ENCODE measurements around the gene DMBT1.

DMBT1 gene

DNA sequence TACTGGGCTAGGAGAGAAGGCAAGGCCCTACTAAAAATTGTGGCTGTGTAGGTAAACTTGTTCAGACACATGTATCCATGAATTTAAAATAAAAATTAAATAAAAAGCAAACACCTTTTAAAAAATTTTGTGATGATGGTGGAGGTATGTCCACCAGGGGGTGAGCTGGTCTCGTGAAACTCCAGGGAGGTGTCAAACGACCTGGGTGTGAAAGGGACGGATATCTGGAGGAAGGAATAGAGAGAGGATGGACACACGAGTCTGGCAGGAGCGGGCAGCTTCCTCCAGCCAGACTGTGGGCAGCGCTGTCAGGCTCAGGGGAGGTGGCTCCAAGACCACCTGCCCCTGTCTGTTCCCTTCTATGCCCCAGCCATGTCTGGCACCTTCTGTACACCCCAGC lies 34.8 kb upstream of the DMBT1 start:
- Histone ChIP-seq H3K4me1 (ENCODE audit: control insufficient read depth, insufficient read depth, low read length) (no peaks in the 10 kb centered on the region), H3K36me3 (ENCODE audit: control insufficient read depth, insufficient read depth, low read length) (no peaks in the 10 kb centered on the region), H3K9me3 (ENCODE audit: control insufficient read depth, low read length) (no peaks in the 10 kb centered on the region), H3K27me3 (ENCODE audit: control insufficient read depth, insufficient read depth, low read length, poor library complexity, severe bottlenecking) (no peaks in the 10 kb centered on the region), H3K4me3 (ENCODE audit: insufficient read depth, low read depth, low read length) (no peak overlapping the region), H3K27ac (ENCODE audit: insufficient read depth, low read depth, low read length, poor library complexity, severe bottlenecking) (no peak overlapping the region)
- 69 to 71% methylated on average over 6 of the region's 6 CpGs for WGBS, 2 experiments

DNA sequence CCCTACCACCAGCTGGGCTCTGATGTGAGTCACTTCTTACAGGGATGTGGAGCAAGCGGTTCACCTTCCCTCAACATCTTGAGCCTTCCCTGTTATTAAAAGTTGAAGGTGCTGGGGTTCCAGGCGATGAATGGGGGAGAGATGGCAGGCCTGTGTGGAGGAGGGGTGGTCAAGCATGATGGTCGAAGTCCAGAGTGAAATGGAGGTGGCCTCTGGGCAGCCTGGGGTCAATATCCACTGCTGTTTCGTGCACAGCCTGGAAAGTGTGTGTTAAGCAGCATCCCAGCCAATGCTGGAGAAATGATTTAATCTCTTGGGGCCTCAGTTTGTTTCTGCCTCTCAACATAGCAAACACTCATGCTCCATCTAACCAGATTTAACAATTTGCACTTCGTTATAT lies 33.7 kb upstream of the DMBT1 start:
- H3K4me3 ChIP-seq (ENCODE audit: insufficient read depth, low read depth, low read length): no peak overlapping the region
- H3K27ac ChIP-seq (ENCODE audit: insufficient read depth, low read depth, low read length, poor library complexity, severe bottlenecking): no peak overlapping the region
- no peaks in the 10 kb centered on the region for H3K4me1 ChIP-seq (ENCODE audit: control insufficient read depth, insufficient read depth, low read length)
- WGBS, 2 experiments: 91 to 95% methylated on average over 4 to 5 of the region's 5 CpGs
- no peaks in the 10 kb centered on the region for H3K9me3 ChIP-seq (ENCODE audit: control insufficient read depth, low read length)
- no peaks in the 10 kb centered on the region for H3K36me3 ChIP-seq (ENCODE audit: control insufficient read depth, insufficient read depth, low read length)
- no peaks in the 10 kb centered on the region for H3K27me3 ChIP-seq (ENCODE audit: control insufficient read depth, insufficient read depth, low read length, poor library complexity, severe bottlenecking)

DNA sequence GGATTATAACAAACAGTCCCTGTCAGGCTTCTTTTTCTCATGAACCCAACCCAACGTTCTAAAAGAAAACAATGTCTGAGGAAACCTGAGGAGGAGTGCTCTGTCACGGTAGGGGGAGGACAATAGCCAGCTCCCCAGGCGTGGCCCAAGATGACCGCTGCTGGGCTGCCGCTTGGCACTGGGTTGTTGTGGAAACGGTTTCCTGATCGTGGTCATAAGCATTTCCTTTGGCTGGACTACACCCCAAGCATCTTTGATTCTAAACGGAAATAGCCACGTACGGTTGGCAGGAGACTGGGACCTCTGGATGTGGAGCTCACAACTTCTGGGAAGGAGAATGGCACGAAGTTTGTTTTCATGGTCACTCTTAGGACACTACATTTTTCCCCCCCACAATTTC lies 30.4 kb upstream of the DMBT1 start:
- H3K4me3 ChIP-seq (ENCODE audit: insufficient read depth, low read depth, low read length): no peak overlapping the region
- H3K27ac ChIP-seq (ENCODE audit: insufficient read depth, low read depth, low read length, poor library complexity, severe bottlenecking): no peak overlapping the region

DNA sequence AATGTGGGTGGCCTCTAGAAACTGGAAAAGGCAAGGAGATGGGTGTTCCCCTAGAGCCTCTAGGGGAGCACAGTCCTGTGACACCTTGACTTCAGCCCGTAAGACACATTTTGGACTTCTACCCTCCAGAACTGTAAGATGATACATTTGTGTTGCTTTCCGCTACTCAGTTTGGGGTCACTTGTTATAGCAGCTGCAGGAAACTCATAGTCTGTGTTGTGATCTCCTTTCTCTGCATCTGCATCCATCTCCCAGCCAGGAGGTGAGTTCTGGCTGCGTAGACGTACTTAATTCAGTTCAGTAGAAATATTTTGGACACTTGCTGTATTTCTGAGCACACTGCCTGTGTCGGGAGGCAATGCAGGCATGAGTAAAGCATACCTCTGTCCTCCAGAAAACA lies 29.3 kb upstream of the DMBT1 start:
- 93 to 95% methylated on average over 5 of the region's 5 CpGs for WGBS, 2 experiments
- H3K27me3 ChIP-seq (ENCODE audit: control insufficient read depth, insufficient read depth, low read length, poor library complexity, severe bottlenecking): no peaks in the 10 kb centered on the region

More for the DNA sequence above, 30.4 kb upstream of the DMBT1 start:
- H3K36me3 ChIP-seq (ENCODE audit: control insufficient read depth, insufficient read depth, low read length): no peaks in the 10 kb centered on the region
- no peaks in the 10 kb centered on the region for H3K27me3 ChIP-seq (ENCODE audit: control insufficient read depth, insufficient read depth, low read length, poor library complexity, severe bottlenecking)
- 86 to 89% methylated on average over 11 of the region's 11 CpGs for WGBS, 2 experiments
- H3K9me3 ChIP-seq (ENCODE audit: control insufficient read depth, low read length): no peaks in the 10 kb centered on the region
- H3K4me1 ChIP-seq (ENCODE audit: control insufficient read depth, insufficient read depth, low read length): no peaks in the 10 kb centered on the region

DNA sequence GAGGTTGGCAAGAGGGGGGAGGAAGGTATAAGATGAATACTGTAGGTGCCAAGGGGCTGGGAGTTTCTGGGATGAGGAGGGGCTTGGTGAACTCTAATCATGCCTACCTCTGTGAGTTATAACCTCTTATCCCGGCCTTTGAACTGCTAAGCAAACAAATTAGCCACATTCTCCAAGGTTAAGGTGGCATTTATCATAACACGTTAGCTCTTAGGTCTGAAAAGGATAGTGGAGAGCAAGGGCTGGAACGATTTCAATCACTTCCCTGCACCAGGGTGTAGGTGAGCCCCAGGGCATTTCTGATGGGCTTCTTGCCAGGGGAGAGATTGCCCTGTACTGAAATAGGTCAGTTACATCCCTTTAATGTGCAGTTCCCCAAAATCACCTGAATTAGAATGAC lies 28.6 kb upstream of the DMBT1 start:
- H3K4me1 ChIP-seq (ENCODE audit: control insufficient read depth, insufficient read depth, low read length): no peaks in the 10 kb centered on the region
- H3K27ac ChIP-seq (ENCODE audit: insufficient read depth, low read depth, low read length, poor library complexity, severe bottlenecking): no peak overlapping the region
- H3K4me3 ChIP-seq (ENCODE audit: insufficient read depth, low read depth, low read length): no peak overlapping the region
- no peaks in the 10 kb centered on the region for H3K9me3 ChIP-seq (ENCODE audit: control insufficient read depth, low read length)
- no peaks in the 10 kb centered on the region for H3K36me3 ChIP-seq (ENCODE audit: control insufficient read depth, insufficient read depth, low read length)
- WGBS, 2 experiments: 82 to 86% methylated on average over 3 of the region's 3 CpGs
- no peaks in the 10 kb centered on the region for H3K27me3 ChIP-seq (ENCODE audit: control insufficient read depth, insufficient read depth, low read length, poor library complexity, severe bottlenecking)

More for the DNA sequence above, 29.3 kb upstream of the DMBT1 start:
- Histone ChIP-seq H3K27ac (ENCODE audit: insufficient read depth, low read depth, low read length, poor library complexity, severe bottlenecking) (no peak overlapping the region), H3K4me3 (ENCODE audit: insufficient read depth, low read depth, low read length) (no peak overlapping the region), H3K36me3 (ENCODE audit: control insufficient read depth, insufficient read depth, low read length) (no peaks in the 10 kb centered on the region), H3K4me1 (ENCODE audit: control insufficient read depth, insufficient read depth, low read length) (no peaks in the 10 kb centered on the region), H3K9me3 (ENCODE audit: control insufficient read depth, low read length) (no peaks in the 10 kb centered on the region)

DNA sequence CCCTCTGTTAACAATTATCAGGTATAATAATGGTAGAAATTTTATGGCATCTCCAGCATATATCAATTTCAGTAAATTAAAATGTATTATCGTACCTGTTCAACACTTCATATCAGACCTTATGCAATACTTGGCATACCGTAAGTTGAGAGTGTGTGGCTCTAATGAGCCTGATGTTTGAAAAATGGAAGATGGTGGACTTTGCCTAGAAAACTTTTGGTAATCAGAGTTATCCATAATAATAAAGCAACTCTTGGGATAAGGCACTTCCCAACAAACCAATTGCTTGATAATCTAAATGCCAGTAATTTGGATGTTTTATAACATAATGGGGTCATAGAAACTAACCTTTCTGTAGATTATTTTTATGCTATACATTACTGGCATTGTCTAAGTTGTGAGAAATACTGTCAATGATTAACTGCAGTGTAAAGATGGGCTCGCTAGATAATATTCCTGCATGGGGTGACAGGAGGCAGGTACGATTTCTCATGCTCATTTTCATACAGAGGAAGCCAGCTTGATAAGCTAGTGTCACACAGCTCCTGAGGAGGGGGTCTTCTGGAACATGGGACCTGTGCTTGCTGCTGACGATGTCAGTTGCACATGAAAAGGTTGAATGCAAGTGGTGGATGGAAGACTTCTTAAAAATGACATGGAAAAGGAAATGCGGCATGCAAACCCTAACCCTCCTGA lies 27.8 kb upstream of the DMBT1 start:
- no peaks in the 10 kb centered on the region for H3K36me3 ChIP-seq (ENCODE audit: control insufficient read depth, insufficient read depth, low read length)
- no peak overlapping the region for H3K27ac ChIP-seq (ENCODE audit: insufficient read depth, low read depth, low read length, poor library complexity, severe bottlenecking)
- H3K27me3 ChIP-seq (ENCODE audit: control insufficient read depth, insufficient read depth, low read length, poor library complexity, severe bottlenecking): no peaks in the 10 kb centered on the region
- H3K4me3 ChIP-seq (ENCODE audit: insufficient read depth, low read depth, low read length): no peak overlapping the region
- 92% methylated on average over 4 to 5 of the region's 6 CpGs for WGBS, 2 experiments
- no peaks in the 10 kb centered on the region for H3K9me3 ChIP-seq (ENCODE audit: control insufficient read depth, low read length)
- no peaks in the 10 kb centered on the region for H3K4me1 ChIP-seq (ENCODE audit: control insufficient read depth, insufficient read depth, low read length)

DNA sequence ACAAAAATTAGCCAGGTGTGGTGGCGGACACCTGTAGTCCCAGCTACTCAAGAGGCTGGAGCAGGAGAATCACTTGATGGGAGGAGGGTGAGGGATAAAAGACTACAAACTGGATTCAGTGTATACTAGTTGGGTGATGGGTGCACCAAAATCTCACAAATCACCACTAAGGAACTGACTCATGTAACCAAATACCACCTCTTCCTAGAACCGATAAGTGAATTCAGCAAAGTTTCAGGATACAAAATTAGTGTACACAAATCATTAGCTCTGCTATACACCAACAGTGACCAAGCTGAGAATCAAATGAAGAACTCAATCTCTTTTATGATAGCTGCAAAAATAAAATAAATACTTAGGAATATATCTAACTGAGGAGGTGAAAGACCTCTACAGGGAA lies 23.0 kb upstream of the DMBT1 start:
- Histone ChIP-seq H3K4me1 (ENCODE audit: control insufficient read depth, insufficient read depth, low read length) (no peaks in the 10 kb centered on the region), H3K9me3 (ENCODE audit: control insufficient read depth, low read length) (no peaks in the 10 kb centered on the region), H3K27me3 (ENCODE audit: control insufficient read depth, insufficient read depth, low read length, poor library complexity, severe bottlenecking) (no peaks in the 10 kb centered on the region), H3K27ac (ENCODE audit: insufficient read depth, low read depth, low read length, poor library complexity, severe bottlenecking) (no peak overlapping the region), H3K4me3 (ENCODE audit: insufficient read depth, low read depth, low read length) (no peak overlapping the region), H3K36me3 (ENCODE audit: control insufficient read depth, insufficient read depth, low read length) (no peaks in the 10 kb centered on the region)
- 83 to 100% methylated on average over 1 to 2 of the region's 2 CpGs for whole genome bisulfite sequencing, 2 experiments

DNA sequence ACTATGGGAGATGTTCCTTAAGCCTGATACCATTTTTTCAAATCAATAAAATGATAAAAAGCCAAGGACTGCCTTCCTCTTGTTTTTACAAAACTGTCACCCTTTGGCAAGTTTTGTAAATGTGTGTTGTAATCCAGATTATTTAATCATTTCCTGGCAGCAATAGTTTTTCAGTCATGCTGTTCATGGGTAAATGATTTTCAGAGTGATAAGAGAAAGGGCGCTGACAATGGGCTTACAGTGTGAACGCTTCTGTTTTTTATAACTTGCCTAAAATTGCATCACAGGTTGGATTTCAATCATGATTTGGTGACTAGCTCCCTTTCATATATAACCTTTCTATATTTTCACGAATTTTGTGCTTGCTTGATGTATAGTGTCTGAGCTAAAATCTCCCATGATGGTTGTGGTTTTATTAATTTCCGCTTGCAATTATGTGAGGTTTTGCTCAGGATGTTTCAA lies 19.0 kb upstream of the DMBT1 start:
- Histone ChIP-seq H3K36me3 (ENCODE audit: control insufficient read depth, insufficient read depth, low read length) (no peaks in the 10 kb centered on the region), H3K4me3 (ENCODE audit: insufficient read depth, low read depth, low read length) (no peak overlapping the region), H3K27ac (ENCODE audit: insufficient read depth, low read depth, low read length, poor library complexity, severe bottlenecking) (no peak overlapping the region), H3K9me3 (ENCODE audit: control insufficient read depth, low read length) (no peaks in the 10 kb centered on the region), H3K27me3 (ENCODE audit: control insufficient read depth, insufficient read depth, low read length, poor library complexity, severe bottlenecking) (no peaks in the 10 kb centered on the region), H3K4me1 (ENCODE audit: control insufficient read depth, insufficient read depth, low read length) (no peaks in the 10 kb centered on the region)
- WGBS, 2 experiments: 93 to 100% methylated on average over 4 of the region's 4 CpGs

DNA sequence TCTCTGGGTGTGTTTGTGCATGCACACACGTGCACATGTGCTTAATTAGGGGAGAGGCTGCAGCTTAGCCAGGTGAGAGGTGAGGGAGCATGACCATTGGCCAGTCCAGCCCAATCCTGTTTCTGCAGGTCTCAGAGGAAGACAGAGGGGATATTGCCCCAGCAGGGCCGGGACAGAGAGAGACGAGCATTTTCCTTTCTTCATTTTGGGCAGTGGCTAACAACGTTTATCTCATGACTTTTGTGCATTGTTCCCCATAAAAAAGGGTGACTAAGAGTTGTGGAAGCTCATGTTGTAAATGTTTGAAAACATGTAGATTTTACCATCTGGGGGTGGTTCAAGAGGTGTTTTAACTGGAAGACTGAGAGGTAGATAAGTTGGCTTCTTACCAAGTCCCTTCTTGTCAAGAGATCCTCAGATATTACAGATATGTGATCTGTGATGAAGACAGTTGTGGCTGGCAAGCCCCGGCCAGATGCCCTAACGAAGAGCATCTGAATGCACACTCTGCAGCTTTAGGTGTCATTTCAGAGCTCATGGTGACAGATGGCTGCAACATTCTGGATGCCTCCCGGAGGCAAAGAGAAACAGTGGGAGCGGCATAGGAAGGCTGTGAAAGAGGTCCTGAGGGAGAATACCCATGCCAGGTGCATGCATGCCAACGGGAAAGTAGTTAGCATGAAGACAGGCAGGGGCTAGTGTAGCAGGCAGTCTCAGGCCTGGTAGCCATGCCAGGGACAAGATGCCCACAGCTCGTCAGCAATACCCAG lies 16.7 kb upstream of the DMBT1 start:
- Histone ChIP-seq H3K4me1 (ENCODE audit: control insufficient read depth, insufficient read depth, low read length) (no peaks in the 10 kb centered on the region), H3K9me3 (ENCODE audit: control insufficient read depth, low read length) (no peaks in the 10 kb centered on the region), H3K36me3 (ENCODE audit: control insufficient read depth, insufficient read depth, low read length) (no peaks in the 10 kb centered on the region), H3K4me3 (ENCODE audit: insufficient read depth, low read depth, low read length) (no peak overlapping the region), H3K27ac (ENCODE audit: insufficient read depth, low read depth, low read length, poor library complexity, severe bottlenecking) (no peak overlapping the region), H3K27me3 (ENCODE audit: control insufficient read depth, insufficient read depth, low read length, poor library complexity, severe bottlenecking) (no peaks in the 10 kb centered on the region)
- 92 to 94% methylated on average over 10 of the region's 10 CpGs for WGBS, 2 experiments

DNA sequence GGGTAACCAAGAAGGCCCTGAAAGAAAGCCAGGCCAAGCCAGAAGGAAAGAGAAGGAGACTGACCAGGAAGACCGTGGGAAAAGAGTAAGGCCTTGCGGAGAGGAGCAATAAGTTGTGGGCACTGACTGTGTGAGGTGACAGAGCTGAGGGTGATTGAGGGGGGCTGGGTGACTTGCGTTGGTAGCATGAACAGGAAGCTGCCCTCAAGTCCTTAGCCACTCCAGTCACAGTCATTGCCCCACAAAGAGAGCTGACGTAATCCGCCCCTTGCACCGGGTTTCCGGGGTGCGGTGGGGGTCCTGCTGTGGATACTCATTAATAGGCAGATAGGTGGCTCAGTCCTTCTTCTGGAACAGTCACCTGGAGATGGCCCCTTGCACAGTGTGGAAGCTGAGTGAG lies 16.1 kb upstream of the DMBT1 start:
- no peaks in the 10 kb centered on the region for H3K27me3 ChIP-seq (ENCODE audit: control insufficient read depth, insufficient read depth, low read length, poor library complexity, severe bottlenecking)
- no peaks in the 10 kb centered on the region for H3K9me3 ChIP-seq (ENCODE audit: control insufficient read depth, low read length)
- H3K4me1 ChIP-seq (ENCODE audit: control insufficient read depth, insufficient read depth, low read length): no peaks in the 10 kb centered on the region
- no peak overlapping the region for H3K4me3 ChIP-seq (ENCODE audit: insufficient read depth, low read depth, low read length)
- H3K36me3 ChIP-seq (ENCODE audit: control insufficient read depth, insufficient read depth, low read length): no peaks in the 10 kb centered on the region
- H3K27ac ChIP-seq (ENCODE audit: insufficient read depth, low read depth, low read length, poor library complexity, severe bottlenecking): no peak overlapping the region
- 96 to 97% methylated on average over 8 of the region's 8 CpGs for WGBS, 2 experiments

Data from ectodermal cell (in vitro differentiated cells).